ENCODE data around the gene PRAMEF33.
A peak's percentile ranks its signal among the peaks of the same experiment; 100 is the strongest.
"Not testable (repeated sequence)": the region's sequence is repeated elsewhere in the genome, so short reads cannot be mapped to it uniquely, and the experiment has no call there.

- TF ChIP-seq POLR2AphosphoS5 (IDR thresholded peaks at IDR 0.05; ENCODE audit: insufficient read depth, low read depth, low read length); POLR2A (IDR thresholded peaks at IDR 0.05; ENCODE audit: low read depth, low read length): not testable (repeated sequence)
- TF ChIP-seq CTCF (IDR thresholded peaks at IDR 0.05; ENCODE audit: extremely low read depth in 1 of 2, insufficient read depth in 1 of 2, low read depth in 1 of 2, low read length in 2 of 2), result peak in 1 of 2 donors; percentile 36
These were observed 53.4 kb downstream of the PRAMEF33 start for GRCh38 chr1:13356774-13357173.
